Stimulated activated naive CD4-positive, alpha-beta T cell (primary cell): ENCODE measurements around the gene ARHGAP24.
"Not testable (repeated sequence)": the region's sequence is repeated elsewhere in the genome, so short reads cannot be mapped to it uniquely, and the experiment has no call there.

Experiments
- DNase-seq, 6 experiments: peaks; one replicate each; lab custom pipeline; 2025; lab: John Stamatoyannopoulos, UW

ARHGAP24 gene

DNA sequence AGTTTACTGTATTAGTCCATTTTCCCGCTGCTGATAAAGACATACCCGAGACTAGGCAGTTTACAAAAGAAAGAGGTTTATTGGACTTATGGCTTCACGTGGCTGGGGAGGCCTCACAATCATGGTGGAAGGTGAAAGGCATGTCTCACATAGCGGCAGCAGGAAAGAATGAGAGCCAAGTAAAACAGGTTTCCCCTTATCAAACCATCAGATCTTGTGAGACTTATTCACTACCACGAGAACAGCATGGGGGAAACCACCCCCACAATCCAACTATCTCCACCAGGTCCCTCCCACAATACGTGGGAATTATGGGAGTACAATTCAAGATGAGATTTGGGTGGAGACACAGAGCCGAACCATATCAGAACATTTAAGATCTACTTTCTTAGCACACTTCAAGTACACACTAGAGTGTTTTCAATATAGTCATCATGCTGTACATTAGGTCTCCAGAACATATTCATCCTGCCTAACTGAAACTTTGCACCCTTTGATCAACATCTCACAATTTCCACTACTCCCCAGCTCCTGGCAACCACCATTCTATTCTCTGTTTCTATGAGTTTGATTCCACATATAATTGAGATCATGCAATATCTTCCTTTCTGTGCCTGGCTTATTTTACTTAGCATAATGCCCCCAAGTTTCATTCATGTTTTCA is 341.0 kb downstream of the ARHGAP24 start:
- no peak for DNase-seq

GRCh38 chr4:85818700-85819099 is 343.8 kb downstream of the ARHGAP24 start:
- no peak for DNase-seq

GRCh38 chr4:85820101-85820500 is 345.2 kb downstream of the ARHGAP24 start:
- DNase-seq = not testable (repeated sequence)

DNA sequence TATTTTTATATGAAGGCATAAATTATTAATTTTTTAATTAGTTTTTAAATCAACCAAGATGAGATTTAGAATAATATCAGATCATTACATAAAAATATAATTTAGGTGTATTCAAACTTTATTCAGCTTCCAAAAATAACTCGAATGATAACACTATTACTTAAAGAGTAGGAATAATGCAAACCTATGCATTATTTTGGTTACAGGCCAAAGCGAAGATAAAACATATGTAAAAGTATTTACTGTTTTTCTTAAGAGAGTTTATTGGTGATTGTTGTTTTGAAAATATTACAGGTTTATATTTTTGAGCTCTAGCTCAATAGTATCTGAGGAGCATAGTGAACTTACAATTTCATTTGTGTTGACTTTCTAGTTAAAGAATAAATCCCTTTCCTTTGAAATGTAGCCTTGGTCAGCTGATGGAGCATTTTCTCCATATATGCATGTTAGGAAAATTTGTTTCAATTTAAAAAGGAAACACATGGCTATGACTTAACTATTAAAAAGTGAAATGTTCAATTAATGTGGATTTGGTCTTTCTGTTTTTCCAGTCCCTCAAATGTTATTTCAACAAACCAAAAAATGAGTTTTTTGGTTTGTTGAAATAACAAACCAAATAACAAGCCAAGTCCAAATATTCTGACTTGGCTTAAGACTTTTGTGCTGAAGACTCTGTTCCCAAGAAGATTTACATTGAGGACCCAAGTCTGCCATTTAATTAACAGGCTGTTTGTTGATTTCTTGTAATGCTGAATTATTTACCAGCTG is 346.9 kb downstream of the ARHGAP24 start:
- DNase-seq = no peak

DNA sequence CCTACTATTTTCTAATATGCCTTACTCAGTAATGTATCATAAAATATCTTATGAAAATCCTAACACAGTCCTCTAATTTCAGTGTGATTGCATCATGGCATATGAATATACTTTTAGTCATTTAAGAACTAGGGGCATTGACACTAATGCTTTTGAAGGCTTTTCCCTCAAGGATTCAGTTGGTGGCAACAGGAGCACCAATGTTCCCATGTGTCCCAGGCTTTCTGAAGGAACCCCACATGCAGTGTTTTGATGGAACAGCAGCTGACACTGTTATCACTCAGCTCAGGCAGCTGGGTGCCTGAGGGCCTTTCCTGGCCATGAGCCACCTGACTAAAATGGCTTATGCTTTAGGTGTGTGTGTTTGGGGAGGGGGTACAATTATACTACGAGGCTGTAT is 348.3 kb downstream of the ARHGAP24 start:
- DNase-seq = no peak

DNA sequence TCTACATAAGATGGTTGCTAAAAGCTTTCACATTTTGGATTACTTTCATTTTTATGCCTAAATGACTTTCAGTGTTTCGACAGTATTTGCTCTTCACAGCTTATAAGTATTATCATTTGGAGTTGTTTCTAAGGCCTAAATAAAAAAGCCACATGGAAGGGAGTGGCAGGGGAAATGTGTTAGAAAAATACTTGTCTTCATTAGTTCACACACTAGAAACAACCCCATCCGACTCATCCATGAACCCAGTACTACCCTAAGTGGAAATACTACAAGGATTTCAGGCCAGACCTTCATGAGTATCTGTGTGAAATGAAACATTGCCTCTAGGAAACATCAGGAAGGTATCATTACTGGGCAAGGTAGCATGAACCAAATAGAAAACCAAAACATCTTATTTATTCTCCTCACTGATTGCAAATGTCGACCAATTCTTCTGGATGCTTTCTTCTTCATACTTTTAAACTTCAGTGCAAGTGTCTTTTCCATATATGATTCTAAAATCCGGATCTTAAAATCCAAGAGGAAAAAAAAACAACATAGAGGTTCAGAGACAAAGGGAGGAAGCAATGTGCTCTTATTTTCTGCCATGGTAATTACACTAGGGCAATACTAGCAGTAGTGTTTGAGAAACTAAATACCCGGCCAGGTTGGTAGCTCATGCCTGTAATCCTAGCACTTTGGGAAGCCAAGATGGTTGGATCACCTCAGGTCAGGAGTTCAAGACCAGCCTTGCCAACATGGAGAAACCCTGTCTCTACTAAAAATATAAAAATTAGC is 349.4 kb downstream of the ARHGAP24 start:
- DNase-seq = no peak

- no peak for DNase-seq
These were observed 351.2 kb downstream of the ARHGAP24 start for GRCh38 chr4:85826060-85826678.

DNA sequence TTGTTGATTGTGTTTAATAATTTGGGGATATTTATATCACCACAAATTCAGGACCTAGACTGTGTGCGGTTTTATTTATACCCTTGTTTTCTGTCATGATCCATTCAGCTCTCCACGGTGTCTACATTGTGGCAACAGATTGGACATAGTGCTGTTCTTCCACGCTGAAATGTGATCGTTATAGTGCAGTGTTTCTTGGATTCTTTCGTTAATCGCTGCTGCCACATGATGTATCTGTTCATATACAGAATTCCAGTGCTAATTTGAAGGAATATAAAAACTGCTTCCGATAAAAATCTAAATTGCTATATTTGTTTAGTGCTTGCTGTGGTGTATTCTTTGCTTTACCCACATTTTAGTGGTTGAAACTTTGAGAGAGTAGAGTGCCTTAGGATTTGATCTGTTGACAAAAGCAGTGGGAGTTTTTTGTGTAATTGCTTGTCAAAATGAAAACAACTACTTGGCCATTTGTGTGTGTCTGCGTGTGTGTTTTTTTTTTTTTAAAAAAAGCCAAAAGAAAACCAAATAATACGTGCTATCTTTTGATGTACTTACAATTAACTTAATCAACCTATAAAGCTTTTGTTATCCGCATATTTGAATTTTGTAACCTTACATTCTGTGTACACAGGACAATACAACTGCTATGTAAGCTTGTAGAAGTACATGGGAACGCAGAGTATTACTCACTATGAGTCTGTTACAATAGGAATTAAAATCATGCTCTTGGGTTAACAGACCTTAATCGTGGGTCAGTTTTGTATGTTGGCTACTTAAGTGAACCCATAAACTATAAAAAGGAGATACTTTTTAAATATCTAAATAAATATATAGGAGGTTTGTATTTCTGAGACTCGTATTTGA is 353.3 kb downstream of the ARHGAP24 start:
- DNase-seq = no peak

DNA sequence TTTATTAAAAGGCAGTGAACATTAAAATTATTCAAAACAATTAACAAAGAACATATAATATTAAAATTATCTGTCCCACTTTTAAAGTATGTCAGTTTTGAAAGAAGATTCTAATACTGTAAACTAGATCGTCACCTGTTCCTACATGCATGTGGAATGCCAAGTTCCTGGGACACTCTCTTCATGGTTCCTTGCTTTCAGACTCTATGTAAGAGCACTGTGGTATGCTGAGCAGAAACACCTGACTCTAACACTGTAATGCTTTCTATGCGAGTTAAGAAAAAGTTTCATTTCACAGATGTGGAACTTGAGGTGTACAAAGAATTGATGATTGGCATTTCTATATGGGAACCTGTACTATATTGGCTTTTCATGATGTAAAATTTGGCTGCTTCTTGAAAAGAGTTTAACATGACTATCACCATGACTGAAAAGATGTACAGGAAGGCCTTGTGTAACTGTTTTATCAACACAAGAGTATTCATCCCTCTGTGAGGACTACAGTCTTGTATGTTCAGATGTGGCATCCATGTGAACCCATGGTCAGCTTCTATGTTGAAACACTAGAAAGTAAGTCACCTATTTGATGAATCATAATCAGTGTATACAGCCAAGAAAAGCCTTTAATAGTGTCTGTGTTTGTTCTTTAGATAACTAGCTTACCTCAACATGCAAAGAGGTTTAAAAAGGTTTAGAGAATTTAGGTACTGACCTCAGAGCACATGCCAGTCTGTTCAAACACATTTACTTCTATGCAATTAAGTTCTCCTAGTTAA is 354.5 kb downstream of the ARHGAP24 start:
- no peak for DNase-seq

GRCh38 chr4:85831647-85832046 is 356.7 kb downstream of the ARHGAP24 start:
- DNase-seq = no peak

GRCh38 chr4:85833302-85833701 is 358.4 kb downstream of the ARHGAP24 start:
- DNase-seq = no peak

DNA sequence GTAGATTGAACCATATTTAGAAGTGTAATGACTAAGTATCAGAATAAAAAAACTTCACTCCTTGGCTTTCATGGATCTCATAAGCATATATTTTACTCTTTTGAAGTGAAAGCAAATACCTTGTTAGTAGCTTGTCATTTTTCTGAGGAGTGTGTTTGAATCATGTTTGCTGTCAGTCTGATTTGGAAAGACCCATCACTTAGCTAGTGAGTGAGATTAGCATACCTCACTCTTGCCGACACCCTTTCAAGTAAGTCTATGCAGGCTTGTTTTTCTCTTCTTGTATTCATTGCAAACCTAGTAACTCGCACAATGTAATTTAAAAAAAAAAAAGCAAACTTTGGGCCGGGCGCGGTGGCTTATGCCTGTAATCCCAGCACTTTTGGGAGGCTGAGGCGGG is 360.0 kb downstream of the ARHGAP24 start:
- no peak for DNase-seq

DNA sequence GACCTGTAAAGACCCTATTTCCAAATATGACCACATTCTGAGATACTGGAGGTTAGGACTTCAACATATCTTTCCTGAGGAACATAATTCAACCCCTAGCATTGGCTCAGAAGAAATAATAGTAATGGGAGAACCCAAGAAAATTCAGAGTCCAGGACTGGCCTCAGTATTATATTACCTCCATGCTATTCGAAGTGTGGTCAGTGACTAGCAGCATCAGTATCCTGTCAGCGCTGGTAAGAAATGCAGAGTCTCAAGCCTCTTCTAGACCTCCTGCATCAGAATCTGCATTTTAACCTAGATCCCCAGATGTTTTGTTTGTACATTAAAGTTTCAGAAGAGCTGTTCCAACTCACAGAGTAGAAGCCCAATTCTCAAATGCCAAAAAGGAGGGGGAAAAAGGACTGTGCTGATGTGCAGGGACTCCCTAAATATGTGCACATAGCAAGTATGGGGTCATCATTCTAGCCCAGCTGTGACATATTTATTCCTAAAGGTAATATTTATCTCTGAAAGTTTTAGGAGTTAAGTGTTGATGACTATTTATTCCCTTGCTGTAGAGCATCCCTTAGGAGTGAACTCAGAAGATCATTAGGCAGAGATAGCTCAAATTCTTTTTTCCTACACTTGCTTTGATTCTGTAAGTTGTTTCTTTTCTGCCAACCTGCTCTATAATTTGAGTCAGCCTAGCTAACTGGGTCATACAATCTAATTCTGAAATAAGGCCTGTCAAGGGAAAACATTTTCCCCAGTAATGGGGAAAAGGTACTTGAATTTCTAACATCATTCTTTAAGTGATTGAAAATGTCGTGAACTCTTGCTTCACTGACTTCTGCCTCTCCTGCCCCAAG is 361.9 kb downstream of the ARHGAP24 start:
- DNase-seq = no peak

GRCh38 chr4:85837439-85837733 is 362.4 kb downstream of the ARHGAP24 start:
- DNase-seq = no peak

DNA sequence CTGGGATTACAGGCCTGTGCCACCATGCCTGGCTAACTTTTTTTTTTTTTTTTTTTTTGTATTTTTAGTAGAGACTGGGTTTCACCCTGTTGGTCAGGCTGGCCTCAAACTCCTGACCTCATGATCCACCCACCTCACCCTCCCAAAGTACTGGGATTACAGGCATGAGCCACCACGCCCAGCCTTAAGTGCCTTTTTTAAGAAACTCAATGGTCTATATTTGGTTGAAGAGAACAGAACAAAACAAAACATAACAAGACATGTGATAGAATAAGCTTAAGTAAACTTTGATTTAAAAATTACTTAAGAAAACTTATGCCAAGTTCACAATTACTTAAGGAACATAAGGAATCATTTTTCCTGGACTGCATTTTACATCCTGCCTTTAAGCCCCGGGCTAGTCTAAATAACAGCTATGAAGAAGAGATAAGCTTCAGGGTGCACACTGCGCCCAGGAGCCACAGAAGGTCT is 365.1 kb downstream of the ARHGAP24 start:
- not testable (repeated sequence) for DNase-seq

DNA sequence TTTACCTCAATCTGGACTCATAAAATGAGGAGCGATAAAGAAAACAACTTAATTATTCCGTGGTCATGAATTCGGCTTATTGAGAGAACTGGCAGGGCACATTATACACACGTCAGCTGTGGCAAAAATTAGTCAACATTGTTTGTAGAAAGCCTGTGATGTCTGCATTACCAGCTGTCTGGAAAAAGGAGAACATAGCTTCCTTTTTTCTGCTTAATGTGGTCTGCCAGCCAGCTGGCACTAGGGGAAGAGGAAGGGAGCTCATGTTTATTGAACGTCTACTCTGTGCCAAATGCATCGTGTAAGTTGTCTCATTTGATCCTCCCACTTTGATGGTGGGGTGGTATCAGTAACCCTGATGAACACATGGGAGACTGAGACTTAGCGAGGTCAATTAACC is 367.6 kb downstream of the ARHGAP24 start:
- no peak for DNase-seq

DNA sequence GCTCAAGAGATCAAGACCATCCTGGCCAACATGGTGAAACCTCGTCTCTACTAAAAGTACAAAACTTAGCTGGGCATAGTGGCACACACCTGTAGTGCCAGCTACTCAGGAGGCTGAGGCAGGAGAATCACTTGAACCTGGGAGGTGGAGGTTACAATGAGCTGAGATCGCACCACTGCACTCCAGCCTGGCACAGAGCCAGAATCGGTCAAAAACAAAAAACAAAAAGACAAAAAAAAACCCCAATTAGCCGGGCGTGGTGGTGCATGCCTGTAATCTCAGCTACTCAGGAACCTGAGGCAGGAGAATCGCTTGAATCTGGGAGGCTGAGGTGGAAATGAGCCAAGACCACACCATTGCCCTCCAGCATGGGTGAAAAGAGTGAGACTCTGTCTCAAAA is 378.8 kb downstream of the ARHGAP24 start:
- DNase-seq = not testable (repeated sequence)

DNA sequence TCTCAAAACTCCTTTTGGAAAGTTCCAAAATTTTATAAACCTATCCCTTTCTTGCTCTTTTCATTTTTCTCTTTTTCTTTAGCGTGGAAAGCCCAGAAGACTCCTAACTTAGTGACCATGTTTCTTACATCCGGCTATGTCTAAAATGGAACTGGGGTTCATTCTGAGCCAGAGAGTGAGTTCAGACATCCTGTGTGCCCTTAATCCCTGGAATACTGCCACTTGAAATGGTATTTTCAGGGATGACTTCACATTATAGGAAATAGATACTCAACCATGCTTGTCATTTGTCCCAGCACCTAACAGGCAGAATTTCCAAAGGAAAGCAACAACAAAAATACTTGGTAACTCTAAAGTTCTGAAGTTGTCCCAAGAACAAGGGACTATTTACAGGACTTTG is 379.6 kb downstream of the ARHGAP24 start:
- DNase-seq = no peak

GRCh38 chr4:85860066-85860740 is 385.3 kb downstream of the ARHGAP24 start:
- DNase-seq = no peak
